GM21528 (cell line): ENCODE results near the gene VWF.

Source experiments
- ATAC-seq: cut with Tn5 transposase; IDR thresholded peaks from one replicate; pipeline ENCODE4 v1.9.1; 2021; ENCODE audit warnings: mild to moderate bottlenecking, moderate library complexity; ENCODE audit not compliant: unreplicated experiment, low FRiP score

VWF gene

GRCh38 chr12:6062757-6063735 lies 61.4 kb downstream of the VWF start:
- no peak for ATAC-seq

DNA sequence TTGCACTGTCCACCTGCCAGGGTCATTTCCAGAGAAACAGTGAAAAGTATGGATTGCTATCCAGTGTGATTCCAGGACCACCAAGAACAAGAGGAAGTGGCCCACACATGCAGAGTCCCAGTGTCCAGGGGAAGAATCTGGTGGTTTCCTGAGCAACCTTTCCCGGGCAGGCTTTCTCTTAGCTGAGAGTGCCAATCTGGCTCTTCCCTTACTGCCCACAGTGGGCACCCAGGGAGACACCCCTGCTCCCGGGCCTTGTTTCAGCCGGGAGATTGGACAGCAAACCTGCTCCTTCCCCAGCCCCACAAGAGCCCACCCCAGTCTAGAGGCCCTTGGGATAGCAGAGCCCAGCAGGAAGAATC lies 62.1 kb downstream of the VWF start:
- ATAC-seq, result no peak

DNA sequence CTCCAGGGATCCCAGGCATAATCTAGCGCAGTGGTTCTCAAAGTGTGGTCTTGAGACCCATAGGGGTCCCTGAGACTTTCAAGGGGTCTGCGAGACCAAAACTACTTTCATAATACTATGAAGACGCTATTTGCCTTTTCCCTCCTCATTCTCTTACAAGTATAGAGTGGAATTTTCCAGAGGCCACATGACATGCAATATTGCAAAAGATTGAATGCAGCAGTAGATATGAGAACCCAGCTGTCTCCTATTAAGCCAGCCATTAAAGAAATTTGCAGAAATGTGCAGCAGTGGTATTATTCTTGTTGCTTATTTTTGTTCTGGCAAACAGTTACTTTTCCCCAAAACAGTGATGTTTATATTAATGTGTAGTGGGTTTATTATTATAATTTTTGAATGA lies 62.8 kb downstream of the VWF start:
- no peak for ATAC-seq

GRCh38 chr12:6059860-6060565 lies 64.5 kb downstream of the VWF start:
- no peak for ATAC-seq

GRCh38 chr12:6059221-6059620 lies 65.2 kb downstream of the VWF start:
- no peak for ATAC-seq

GRCh38 chr12:6058481-6059161 lies 65.8 kb downstream of the VWF start:
- no peak for ATAC-seq

- ATAC-seq, result no peak
Measured at GRCh38 chr12:6057700-6058099, 66.8 kb downstream of the VWF start.

DNA sequence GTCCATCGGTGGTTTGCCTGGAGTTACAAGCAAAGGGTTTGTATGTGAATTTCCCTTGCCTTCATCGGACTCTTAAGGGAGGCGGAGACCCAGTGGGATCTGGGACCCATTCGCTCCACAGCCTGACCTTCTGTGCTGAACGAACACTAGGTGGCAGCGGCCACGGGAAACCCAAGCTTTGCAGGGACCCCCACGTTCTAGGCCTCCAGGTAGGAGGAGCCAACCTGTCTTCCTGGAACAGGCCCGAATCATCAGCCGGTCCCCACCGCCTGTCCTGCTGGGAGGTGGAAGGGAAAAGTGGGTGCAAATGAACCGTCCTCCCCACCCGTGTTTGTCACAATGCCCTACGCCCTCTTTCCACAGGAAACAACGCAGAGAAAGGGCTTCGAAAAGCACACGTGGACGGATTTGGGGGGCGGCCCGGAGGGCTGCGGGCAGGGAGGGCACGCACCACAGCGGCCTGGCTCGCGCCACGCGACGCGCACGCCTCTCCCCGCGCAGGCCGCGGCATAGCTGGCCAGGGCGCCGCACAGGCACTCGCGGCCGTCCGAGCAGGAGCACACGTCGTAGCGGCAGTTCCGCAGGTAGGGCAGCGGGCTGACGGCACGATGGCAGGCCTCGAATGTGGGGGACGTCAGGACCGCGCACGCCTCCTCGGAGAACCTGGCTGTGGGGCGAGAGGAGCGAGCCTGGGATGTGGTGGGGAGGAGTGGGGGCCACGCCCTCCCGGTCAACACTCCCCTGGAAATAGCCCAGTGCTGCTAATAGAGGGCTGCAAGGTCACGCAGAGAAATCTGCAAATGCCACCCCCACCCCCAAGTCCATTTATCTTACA lies 67.8 kb downstream of the VWF start:
- no peak for ATAC-seq

GRCh38 chr12:6053541-6053940 lies 70.9 kb downstream of the VWF start:
- no peak for ATAC-seq

- no peak for ATAC-seq
Measured at GRCh38 chr12:6052940-6053329, 71.5 kb downstream of the VWF start.

- no peak for ATAC-seq
Measured at GRCh38 chr12:6052206-6052939, 72.1 kb downstream of the VWF start.

DNA sequence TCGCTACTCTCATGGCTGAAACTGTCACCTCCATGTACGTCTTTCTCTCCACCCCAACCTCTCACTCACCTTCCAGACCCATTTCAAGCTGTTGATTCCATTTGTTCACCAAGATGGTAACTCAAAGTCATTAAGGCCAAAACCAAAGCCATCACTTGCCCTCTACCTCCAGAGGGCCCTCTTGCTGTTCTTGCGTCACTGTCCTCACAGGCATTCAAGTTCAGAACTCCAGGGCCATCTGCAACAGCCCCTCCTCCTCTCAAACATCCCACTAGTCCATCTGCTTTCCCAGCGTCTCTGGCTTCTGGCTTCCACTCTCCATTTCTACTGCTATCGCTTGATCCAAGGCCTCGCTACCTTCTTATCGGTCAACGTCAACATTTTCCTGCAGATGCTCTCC lies 74.5 kb downstream of the VWF start:
- no peak for ATAC-seq

DNA sequence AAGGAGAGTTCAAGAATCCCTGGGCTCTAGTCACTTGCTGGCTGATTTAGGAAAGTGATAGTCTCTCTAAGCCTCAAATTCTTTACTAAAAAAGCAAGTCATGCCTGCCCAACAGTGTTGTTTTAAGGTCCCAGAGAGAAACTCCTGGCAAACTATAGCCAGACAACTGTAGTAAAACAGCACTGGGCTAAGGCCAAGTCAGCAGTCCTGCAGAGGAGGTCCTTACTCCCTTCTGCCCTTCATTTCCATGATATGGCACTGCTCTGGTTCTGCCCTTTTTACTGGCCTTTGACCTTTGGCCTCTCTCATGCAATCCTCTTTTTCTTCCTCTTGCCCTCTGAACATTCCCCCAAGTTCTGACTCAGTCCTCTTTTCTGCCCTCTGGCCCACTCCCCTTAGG lies 74.9 kb downstream of the VWF start:
- ATAC-seq, result no peak

GRCh38 chr12:6047249-6048237 lies 76.9 kb downstream of the VWF start:
- ATAC-seq, result no peak

GRCh38 chr12:6046511-6047180 lies 77.8 kb downstream of the VWF start:
- ATAC-seq, result no peak

DNA sequence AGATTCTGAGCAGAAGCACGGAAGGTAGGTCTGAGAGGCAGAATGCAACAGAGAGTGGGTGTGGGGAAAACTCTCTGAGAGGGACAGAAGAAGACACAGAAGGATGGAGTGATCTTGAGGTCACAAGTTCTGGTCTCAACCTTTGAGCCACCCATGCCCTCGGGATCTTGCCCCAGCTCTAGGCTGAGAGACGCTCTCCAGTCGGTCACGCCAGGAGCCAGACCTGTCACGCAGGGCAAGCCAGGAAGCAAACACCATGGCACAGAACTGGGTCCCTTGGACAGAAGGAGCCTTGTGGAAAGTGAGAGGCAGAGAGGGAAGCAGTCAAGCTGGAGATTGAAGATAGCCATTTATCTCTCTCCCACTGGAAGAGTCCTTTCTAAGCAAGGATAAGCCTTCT lies 79.0 kb downstream of the VWF start:
- no peak for ATAC-seq

DNA sequence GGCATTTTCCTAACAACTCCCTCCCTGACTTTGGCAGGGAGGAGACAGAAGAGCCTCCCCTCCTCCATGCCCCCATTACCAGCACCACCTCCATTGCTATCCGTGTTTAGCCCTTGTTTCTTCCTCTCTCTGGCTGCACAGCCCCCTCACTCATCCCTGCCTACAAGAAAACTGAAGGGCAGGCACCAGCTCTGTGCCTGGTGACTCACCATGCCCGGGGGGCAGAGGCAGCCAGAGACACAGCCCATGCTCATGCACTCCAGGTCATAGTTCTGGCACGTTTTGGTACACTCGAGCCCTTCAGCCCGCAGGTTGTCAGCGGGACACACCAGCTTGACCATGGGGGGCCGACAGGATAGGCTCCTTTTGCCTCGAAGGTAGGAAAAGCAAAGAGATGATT lies 80.4 kb downstream of the VWF start:
- no peak for ATAC-seq

DNA sequence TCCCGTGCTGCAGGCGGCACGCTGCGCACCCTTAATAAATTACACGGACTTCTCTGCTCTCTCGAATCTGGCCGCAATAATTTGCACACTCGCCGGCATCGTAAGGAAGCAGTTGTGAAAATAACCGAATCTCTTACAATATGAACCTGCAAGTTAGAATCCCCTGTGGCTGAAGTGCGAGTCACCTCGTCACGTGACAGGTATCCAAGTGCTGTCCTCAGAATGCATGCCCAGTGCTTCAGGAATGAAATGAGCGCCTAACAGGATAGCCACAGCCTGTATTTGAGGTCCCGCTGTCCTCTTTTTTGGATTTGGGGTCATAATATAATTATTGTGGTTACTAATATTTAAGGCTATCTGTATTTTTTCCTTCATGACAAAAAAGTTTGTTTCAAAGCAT lies 82.0 kb downstream of the VWF start:
- ATAC-seq, result no peak
